ENCODE results near the gene POLN.

The POLN gene

DNA sequence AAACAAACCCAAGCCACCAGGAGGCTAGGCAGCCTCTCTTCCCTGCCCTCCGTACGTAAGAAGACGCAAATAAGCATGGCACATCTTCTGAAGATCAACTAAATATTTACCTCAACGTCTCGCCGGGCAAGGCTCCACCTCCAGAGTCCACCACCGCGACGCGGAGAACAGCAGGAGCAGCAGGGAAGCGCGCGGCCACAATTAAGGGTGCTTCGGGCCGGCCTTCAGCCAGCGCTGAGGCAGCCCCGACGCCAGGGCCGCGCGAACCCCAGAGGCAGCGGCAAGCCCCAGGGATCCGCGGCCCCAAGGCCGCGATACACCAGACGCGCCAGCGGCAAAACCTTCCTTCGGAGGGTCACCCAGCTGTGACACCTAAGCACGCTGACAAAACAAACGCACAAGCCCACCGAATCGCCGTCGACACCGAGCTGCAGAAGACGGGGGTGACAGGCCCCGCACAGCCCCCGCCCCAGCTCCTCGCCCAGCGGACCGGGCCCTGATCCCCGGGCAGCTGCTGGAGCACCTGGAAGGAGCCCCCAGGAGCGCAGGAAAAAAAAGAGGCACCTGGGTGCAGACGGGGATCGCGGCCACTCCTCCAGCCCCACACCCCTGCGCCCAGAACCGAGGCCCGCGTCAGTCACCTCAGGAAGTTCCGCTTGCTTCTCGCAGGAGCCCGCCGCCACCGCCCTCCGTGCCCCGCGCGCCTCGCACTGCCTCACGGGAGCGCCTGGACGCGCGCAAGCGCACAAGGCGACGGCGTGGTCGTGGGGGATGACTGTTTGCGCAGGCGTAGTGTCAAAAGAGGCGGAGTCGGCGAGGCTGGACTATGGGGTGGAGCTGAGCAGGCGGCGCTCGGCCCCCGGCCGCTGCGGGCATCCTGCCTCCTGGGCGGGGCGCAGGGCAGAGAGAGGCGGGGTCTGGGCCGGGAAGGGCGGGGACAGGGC is at the start of gene POLN, which contains the start of gene HAUS3:
Gene POLN, minus strand, starts transcription at position 712 of the 944 bp plus-strand sequence. CDS start 12,890 bp downstream, outside the sequence.
Gene HAUS3, minus strand, starts transcription at position 712 of the 944 bp plus-strand sequence. CDS start 1,175 bp downstream, outside the sequence.
- DNase-seq: peak; percentile 99

DNA sequence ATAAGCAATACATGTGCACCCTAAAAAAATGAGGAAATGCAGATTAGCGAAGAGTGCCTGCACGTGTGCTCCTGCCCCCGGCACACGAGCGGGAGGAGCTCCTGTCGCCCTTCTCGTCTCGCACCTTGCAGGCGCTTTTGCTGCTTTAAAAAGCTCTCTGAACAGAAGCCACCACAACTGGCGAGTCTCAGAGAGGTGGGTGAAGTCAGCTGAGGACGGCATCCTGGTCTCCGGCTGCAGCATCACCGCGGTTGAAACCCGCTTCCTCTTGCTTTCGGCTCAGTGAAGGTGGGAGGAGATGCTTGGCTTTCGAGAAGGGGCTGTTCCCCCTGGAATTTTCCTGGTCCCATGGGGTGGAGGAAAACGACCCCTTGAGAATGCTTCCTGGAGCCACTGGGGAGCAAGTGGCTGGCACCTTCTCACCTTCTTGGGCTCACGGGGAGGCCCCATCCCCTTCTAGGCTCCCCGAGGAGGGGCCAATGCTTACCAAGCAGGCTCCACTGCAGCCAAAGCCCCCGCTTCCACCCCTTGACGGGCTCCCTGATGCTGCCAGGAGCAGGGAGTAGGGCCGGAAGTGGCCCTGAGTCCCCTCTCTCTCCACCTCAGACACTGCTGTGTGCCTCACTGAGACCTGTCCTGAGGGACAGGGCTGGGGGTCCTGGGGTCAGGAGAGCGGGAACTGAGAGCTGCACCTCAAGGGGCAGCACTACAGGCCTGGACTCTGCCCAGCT is 49.2 kb upstream of the POLN start:
- peak; percentile 85 for DNase-seq

GRCh38 chr4:2290488-2290887 is 48.6 kb upstream of the POLN start:
- no peak for DNase-seq

- DNase-seq: no peak
Observed at GRCh38 chr4:2289955-2290333, 48.0 kb upstream of the POLN start.

GRCh38 chr4:2289311-2289954 is 47.5 kb upstream of the POLN start:
- DNase-seq: no peak

- DNase-seq: no peak
Observed at GRCh38 chr4:2288051-2288541, 46.2 kb upstream of the POLN start.

DNA sequence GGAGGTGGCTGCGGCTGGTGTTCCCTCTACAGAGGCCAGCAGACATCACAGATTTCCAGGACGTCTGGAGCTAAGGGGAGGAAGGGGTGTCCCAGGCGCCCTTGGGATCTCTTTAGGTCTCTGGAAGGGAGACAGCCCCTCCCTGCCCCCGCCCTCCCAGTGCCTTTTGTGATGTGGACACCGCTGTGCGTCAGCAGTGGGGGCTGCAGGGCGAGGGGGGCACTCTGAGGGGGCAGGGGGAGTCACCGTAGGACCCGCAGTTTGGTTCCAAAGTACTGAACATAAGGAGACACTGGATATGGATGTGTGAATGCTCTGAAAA is 45.6 kb upstream of the POLN start:
- no peak for DNase-seq

GRCh38 chr4:2286904-2287593 is 45.1 kb upstream of the POLN start:
- DNase-seq: no peak

DNA sequence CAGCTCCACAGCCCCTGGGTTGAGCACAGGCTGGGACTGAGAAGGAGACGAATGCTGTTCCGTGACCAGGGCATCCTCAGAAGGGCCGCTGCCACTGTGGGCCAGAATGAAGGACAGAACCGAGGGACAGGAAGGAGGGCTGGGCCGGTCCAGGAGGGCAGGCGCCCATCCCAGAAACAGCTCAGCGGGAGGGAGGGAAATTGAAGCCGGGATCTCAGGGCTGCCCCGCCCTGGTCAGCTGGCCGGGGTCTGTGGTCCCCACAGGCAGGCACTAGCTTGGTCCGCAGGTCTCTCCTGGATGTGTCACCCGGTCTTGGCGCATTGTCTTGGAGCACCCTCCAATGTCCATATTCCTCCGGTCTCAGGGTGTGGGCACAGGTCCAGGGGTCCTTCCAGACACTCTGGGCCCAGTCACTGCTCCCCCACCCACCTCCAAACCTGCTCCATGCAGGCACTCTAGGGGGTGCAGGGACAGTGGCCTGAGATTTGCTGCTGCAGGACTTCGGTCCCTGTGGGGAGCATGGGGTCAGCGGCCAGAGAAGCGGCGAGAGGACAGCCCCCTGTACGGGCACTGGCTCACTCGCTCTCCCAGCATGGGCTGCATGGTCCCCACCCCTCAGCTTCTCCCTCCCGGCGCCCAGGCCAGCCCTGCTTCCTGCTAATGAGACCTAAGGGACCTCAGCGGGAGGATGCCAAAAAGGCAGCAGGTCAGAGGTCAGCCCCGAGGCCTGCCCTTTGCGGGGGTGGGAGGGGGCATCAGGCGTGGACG is 43.9 kb upstream of the POLN start:
- no peak for DNase-seq

- no peak for DNase-seq
Observed at GRCh38 chr4:2284934-2285612, 43.2 kb upstream of the POLN start.

DNA sequence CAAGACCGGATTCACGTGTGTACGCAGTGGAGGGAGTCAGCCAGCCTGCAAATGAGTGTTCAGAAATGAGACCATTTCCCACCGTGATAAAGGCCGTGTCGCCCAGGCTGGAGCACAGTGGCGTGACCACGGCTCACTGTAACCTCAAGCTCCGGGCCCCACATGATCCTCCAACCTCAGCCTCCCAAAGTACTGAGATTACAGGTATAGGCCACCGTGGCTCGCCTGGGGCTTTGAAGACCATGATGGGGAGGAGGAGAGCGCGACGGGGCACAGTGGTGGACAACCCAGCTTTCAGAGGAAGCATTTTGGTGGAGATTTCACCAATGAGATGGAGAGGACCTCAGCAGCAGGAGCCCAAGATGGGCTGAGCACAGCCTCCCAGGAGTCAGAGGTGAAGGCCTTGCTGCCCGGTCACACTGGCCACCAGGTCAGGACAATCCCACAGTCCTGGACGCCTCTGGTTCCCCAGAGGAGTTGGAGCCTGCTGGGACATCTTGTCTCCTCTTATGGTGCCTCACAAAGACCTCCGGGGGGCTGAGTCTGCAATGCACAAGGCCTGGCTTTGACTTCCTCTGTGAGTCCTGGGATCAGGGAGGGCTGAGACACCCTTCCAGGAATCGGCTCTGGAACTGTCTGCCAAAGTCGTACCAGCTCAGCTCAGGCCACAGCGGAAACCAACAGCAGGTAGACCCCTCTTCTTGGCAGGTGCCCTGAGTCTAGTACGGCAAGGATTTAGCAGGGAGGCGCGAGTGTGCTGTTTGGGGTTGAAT is 42.4 kb upstream of the POLN start:
- DNase-seq: no peak

GRCh38 chr4:2283199-2283711 is 41.3 kb upstream of the POLN start:
- no peak for DNase-seq

DNA sequence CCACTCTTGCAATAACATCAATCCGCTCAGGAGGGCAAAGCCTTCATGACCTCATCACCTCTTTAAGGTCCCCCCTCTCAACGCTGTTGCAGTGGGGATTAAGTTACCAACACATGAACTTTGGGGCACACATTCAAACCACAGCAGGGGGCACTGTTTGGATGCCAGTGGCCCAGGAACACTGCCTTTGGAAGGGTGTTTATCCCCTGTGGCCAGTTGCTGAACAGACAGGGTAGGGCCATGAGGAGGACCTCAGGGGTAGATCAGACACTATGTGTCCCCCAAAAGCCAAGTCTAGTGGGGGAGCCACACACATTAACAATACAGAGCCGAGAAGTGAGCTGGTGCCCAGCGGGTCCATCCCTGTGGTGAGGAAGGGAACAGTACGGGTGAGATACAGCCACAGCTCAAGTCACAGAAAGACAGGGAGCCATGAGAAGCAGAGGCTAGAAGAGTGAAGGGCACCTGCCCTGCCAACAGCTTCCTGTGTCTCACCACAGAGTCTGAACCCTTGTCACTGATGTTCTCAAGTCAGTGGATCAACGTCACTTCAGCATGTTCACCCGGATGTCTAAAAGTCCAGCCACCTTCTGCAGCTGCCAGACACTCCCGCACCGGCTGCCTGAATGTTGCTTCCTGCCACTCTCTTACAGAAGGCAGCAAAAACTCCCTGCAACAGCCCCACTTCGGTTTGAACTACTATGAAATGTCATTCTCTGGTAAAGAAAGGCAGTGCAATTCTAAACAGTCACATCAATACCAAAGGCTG is 39.8 kb upstream of the POLN start:
- DNase-seq: peak; percentile 93

DNA sequence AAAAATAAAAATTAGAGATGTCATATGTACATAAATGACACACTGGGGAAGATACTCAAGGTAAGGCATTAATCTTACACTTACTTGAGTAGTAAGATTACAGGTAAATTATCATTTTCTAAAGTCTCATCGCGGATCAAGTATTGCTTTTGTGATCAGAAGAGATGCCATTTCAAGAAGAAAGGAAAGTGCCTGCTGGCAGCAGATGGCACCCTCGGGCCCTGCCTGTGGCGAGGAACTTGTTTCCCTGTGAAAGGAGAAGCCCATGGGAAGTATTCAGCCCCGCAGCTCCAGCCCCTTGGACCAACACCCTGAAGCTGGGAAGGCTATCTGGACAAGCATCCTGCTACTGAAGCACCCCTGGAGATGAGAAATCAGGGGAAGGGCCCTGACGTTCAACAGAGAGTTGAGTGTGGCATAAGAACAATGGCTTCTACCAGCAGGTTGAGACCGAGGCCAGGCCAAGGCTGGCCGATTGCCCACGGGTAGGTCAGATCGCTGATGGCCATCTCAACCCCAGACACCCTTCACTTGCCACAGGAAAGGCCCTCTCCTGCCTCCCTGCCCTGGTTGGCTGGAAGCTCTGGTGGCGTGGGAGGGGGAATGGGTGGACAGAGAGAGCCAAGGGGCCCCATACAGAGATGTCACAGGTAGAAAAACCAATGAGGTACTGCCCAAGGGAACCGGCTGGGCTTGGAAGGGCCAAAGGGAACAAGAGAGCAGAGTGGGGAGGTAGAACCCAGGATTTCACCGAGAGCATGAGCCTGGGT is 38.8 kb upstream of the POLN start:
- DNase-seq: no peak

- DNase-seq: no peak
Observed at GRCh38 chr4:2277956-2278355, 36.0 kb upstream of the POLN start.

- no peak for DNase-seq
Observed at GRCh38 chr4:2276581-2277325, 34.8 kb upstream of the POLN start.

DNA sequence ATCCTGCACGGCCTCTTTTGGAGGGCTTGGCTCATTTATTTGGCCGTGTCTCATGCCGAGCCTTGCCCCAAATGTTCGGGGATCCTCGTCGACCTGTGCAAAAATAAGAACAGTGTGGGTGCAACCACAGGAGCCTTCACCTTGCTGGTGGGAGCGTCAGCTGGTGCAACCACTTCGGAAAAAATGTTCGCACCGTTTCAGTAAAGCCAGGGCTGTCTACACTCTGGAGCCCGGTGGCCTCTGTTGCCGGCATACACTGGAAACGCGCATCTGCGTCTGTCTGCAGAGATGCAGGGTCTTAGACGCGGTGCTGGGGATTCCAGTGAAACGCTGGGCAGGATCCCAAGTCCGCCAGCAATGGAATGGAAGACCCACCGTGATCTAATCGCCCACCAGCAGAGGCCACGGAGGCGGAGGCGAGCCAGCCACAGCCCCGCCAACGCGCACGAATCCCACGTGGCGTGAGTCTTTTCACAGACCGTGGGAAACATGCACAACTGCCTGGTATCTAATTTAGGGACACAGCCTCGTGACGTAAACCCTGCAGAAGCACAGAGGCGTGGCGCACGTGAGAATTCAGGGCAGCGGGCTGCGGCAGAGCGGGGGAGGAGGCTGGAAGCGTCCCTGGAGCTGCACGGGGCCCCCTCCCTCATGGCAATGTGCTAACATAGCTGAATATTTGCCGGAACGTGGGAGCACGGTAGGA is 33.8 kb upstream of the POLN start:
- no peak for DNase-seq

Data from CD4-positive, alpha-beta T cell treated with Interleukin-17A for 1 hour (primary cell).